Prostate gland (tissue), 2 donors: ENCODE results near the gene CLDN7. TPM values are rescaled to one million over a fixed set of nuclear protein-coding genes. Genes with fewer than 3 reads are reported as not detected.

Experiments used
- DNase-seq: peaks from one replicate; pipeline ENCODE4 v3.0.0-alpha.2; 2019; ENCODE audit warnings: low spot score
- H3K27ac ChIP-seq, 2 donors: fragments of 200-600 bp; sonication (generic); 2 replicates each; pipeline ENCODE4 v1.5.1; 2017 to 2019
- H3K27me3 ChIP-seq: fragments of 200-600 bp; sonication (generic); replicated peaks from 2 replicates; pipeline ENCODE4 v1.5.1; 2019; ENCODE audit not compliant: insufficient read depth
- H3K36me3 ChIP-seq, 2 donors: fragments of 200-600 bp; sonication (generic); 1 replicate in 1 of 2; 2 replicates in 1 of 2; pipeline versions ENCODE4 v1.5.1 to v1.8.1; 2017 to 2019
- H3K4me1 ChIP-seq: fragments of 200-600 bp; sonication (generic); replicated peaks from 2 replicates; pipeline ENCODE4 v1.5.1; 2019
- H3K4me3 ChIP-seq, 2 donors: fragments of 200-600 bp; sonication (generic); 2 replicates each; pipeline ENCODE4 v1.5.1; 2017 to 2019
- H3K9me3 ChIP-seq: fragments of 200-600 bp; sonication (generic); 2 replicates; pipeline ENCODE4 v1.5.1; 2017
- CTCF ChIP-seq, 4 experiments: fragments of 200-600 bp in 2 of 4; fragments of 450-650 bp in 2 of 4; sonication (generic) in 2 of 4; IDR thresholded peaks; 1 replicate in 3 of 4; 2 replicates in 1 of 4; pipeline ENCODE4 v1.5.1; 2016 to 2019; ENCODE audit warnings: antibody characterized with exemption in 4 of 4, mild to moderate bottlenecking in 2 of 4, moderate library complexity in 2 of 4
- POLR2A ChIP-seq: fragments of 450-650 bp; IDR thresholded peaks from one replicate; pipeline ENCODE4 v1.6.1; 2016; ENCODE audit warnings: antibody characterized with exemption, mild to moderate bottlenecking
- POLR2AphosphoS5 ChIP-seq: sonication (generic); formaldehyde crosslinking; IDR thresholded peaks from one replicate; pipeline ENCODE4 v1.6.1; 2017; ENCODE audit warnings: antibody characterized with exemption
- WGBS: methylation state at CpG from one replicate; pipeline ENCODE4 v1.1.5; 2018; 5-methylcytosine and 5-hydroxymethylcytosine counted together
- intact Hi-C: fragments of 100-400 bp; cut with DNase I; formaldehyde crosslinking; loops from one replicate; pipeline ENCODE4 v1.14.2; 2022
- total RNA-seq, 2 donors: library from RNA; depleted of rRNA; stranded (reverse); fragments of >200 nt; gene quantifications; one replicate each; pipeline ENCODE4 v1.1.0, GENCODE V29; 2016

CLDN7 gene
- total RNA-seq, 2 donors from 2014 or later, result 42.0 to 45.8 TPM

- Histone ChIP-seq H3K4me1 (peaks cover 13% of the 10 kb centered on the region), H3K36me3 (no peaks in the 10 kb centered on the region), H3K27ac (peak overlapping the region; percentile 5 to 25), H3K27me3 (no peaks in the 10 kb centered on the region), H3K4me3 (peak overlapping the region in 1 of 2 donors; percentile 3), H3K9me3 (no peaks in the 10 kb centered on the region)
- DNase-seq, result no peak
- TF ChIP-seq POLR2AphosphoS5 (peak; percentile 2), CTCF (IDR thresholded peaks at IDR 0.05) (no peak)
- 54% methylated on average over 42 of the region's 42 CpGs for WGBS
- intact Hi-C loops, result loop anchor here (1.0 kb wide), 1 partner anchor 15 kb away; no protein-coding TSS in a partner anchor
These were observed 33.2 kb upstream of the CLDN7 start for GRCh38 chr17:7295230-7296180.

DNA sequence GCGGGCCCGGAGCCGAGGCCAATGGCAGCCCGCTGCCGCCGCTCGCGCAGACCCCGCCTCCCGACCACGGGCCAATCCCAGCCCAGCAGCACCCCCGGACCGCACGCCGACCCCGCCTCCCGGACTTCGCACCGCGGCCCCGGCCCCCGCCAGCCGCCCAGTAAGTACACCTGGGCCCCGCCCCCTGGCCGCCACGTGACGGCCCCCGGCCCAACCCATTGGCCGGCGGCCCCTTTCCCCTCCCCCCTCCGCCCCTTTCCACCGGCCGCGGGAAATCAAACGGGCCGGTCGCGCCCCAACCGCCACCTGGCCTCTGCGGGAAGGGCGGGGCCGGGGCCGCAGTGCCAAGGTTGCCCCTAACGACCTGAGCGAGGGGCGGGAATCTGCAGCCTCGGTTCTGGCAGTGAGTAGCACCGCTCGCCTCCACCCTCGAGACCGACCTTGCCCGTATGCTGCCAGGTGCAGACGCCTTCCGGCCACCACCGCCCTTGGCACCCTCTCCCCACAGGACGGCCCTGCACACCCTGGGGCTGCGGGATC lies 32.4 kb upstream of the CLDN7 start, which contains the start of gene YBX2:
YBX2 (minus strand) TSS at position 26 of the 540 bp plus-strand sequence. CDS start 139 bp downstream, outside the sequence.
- Histone ChIP-seq H3K4me1 (peaks cover 13% of the 10 kb centered on the region), H3K27me3 (no peaks in the 10 kb centered on the region), H3K4me3 (peak within 1 kb of the TSS; percentile 3 to 23), H3K27ac (no peak within 1 kb of the TSS), H3K36me3 (no peaks in the 10 kb centered on the region), H3K9me3 (no peaks in the 10 kb centered on the region)
- intact Hi-C loops, result no loop called here
- no peak for TF ChIP-seq CTCF (IDR thresholded peaks at IDR 0.05)
- no peak for TF ChIP-seq POLR2A
- TF ChIP-seq POLR2AphosphoS5, result no peak
- WGBS, result 3% methylated on average over 57 of the region's 57 CpGs
- DNase-seq, result peak; percentile 57

DNA sequence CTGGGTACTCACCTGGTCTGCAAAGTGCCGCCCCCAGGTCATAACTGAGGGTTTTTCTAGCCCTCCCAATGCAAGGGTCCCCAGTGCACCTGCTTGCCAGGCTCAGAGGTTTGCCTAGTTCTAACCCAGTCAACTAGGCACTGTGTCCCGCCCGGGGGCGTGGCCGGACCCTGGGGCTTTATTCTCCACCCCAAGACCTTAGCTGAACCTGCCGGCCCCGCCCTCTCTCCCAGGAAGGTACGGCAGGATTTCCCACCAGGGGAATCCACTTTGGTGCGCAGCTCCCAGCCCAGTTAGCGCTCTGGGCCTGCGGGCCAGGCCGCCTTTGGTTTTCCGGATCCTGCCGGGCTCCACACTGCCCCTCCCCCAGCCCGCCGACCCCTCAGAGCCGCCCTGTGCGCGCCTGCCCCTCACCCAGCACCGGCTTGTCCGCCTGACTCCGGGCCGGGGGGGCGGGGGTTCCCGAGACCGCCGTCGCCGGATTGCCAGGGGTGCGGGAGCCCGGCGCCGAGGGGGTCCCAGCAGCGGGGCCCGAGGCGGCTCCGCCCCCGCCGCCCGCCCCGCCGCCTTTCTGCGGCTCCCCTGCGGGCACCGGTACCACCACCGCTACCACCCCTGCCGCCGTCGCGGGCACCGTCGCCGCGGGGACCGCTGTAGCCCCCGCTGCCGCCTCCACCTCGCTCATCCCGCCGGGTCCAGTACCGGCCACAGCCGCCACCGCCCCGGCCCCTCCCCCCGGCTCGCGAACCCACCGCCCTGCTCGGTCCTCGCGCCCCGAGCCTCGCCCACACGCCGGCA lies 31.7 kb upstream of the CLDN7 start:
- no peak for TF ChIP-seq POLR2A
- Histone ChIP-seq H3K4me3 (peak overlapping the region; percentile 3 to 23), H3K4me1 (peaks cover 13% of the 10 kb centered on the region), H3K27ac (no peak overlapping the region), H3K36me3 (no peaks in the 10 kb centered on the region), H3K27me3 (no peaks in the 10 kb centered on the region), H3K9me3 (no peaks in the 10 kb centered on the region)
- DNase-seq, result no peak
- 6% methylated on average over 47 of the region's 75 CpGs for WGBS
- intact Hi-C loops, result no loop called here

GRCh38 chr17:7293159-7293558 lies 30.9 kb upstream of the CLDN7 start:
- intact Hi-C loops, result no loop called here
- H3K4me1 ChIP-seq, result peaks cover 13% of the 10 kb centered on the region

More at GRCh38 chr17:7293159-7293558, 30.9 kb upstream of the CLDN7 start:
- WGBS, result 75% methylated on average over 11 of the region's 11 CpGs
- no peak for TF ChIP-seq POLR2AphosphoS5
- no peak for TF ChIP-seq POLR2A
- TF ChIP-seq CTCF (IDR thresholded peaks at IDR 0.05), result no peak
- H3K27me3 ChIP-seq, result no peaks in the 10 kb centered on the region
- peak overlapping the region in 1 of 2 donors; percentile 13 for H3K27ac ChIP-seq
- H3K9me3 ChIP-seq, result no peaks in the 10 kb centered on the region
- H3K36me3 ChIP-seq, result no peaks in the 10 kb centered on the region
- no peak overlapping the region for H3K4me3 ChIP-seq
- no peak for DNase-seq
